Caco-2 (cell line): ENCODE data around the gene SHISAL2A. TPM values are rescaled to one million over a fixed set of nuclear protein-coding genes. Genes with fewer than 3 reads are reported as not detected.
A peak's percentile ranks its signal among the peaks of the same experiment; 100 is the strongest.

Experiments
- BruUV-seq: library from RNA; stranded (reverse); fragments of 400-500 nt; replicated peaks from 2 replicates; lab custom pipeline; 2021; lab: Mats Ljungman, UMichigan
- CTCF ChIA-PET: fragments of 300-600 bp; sonication (Branson Sonifier 250); formaldehyde crosslinking; loops from one replicate; lab custom pipeline; 2022; ENCODE audit warnings: antibody characterized with exemption; lab: Charles Lee
- POLR2A ChIA-PET: fragments of 300-600 bp; sonication (Branson Sonifier 250); formaldehyde crosslinking; loops from one replicate; lab custom pipeline; 2022; ENCODE audit warnings: antibody characterized with exemption; lab: Charles Lee
- DNase-seq, 2 experiments: peaks; one replicate each; pipeline versions ENCODE4 v3.0.0 to v3.0.0-alpha.2; 2020 to 2022
- H3K27me3 ChIP-seq: replicated peaks from 2 replicates; pipeline ENCODE4 v1.6.0; 2011; ENCODE audit warnings: low read length; ENCODE audit not compliant: control insufficient read depth, insufficient read depth
- H3K36me3 ChIP-seq: 2 replicates; pipeline ENCODE4 v1.5.1; 2011; ENCODE audit warnings: low read length; ENCODE audit not compliant: control insufficient read depth, insufficient read depth
- H3K4me1 ChIP-seq: fragments of 250-450 bp; sonication (Bioruptor Pico); 2 replicates; pipeline ENCODE4 v1.5.1; 2020; ENCODE audit warnings: mild to moderate bottlenecking
- H3K4me3 ChIP-seq: 2 replicates; pipeline ENCODE4 v1.5.1; 2011; ENCODE audit warnings: low read depth, mild to moderate bottlenecking, control low read depth, low read length
- H3K9me3 ChIP-seq: fragments of 250-450 bp; sonication (Bioruptor Pico); 2 replicates; pipeline ENCODE4 v1.5.1; 2020; ENCODE audit warnings: mild to moderate bottlenecking, moderate library complexity
- H3K27ac Mint-ChIP-seq: one replicate; pipeline ENCODE4 v1.8.0; 2022; ENCODE audit warnings: mixed read lengths; ENCODE audit not compliant: unreplicated experiment
- H3K27me3 Mint-ChIP-seq: one replicate; pipeline ENCODE4 v1.8.0; 2022; ENCODE audit warnings: mixed read lengths; ENCODE audit not compliant: insufficient read depth, unreplicated experiment
- H3K36me3 Mint-ChIP-seq: one replicate; pipeline ENCODE4 v1.8.0; 2022; ENCODE audit warnings: mild to moderate bottlenecking, mixed read lengths; ENCODE audit not compliant: insufficient read depth, unreplicated experiment
- H3K4me1 Mint-ChIP-seq: one replicate; pipeline ENCODE4 v1.8.0; 2022; ENCODE audit warnings: low read depth, mixed read lengths; ENCODE audit not compliant: unreplicated experiment
- H3K4me3 Mint-ChIP-seq: one replicate; pipeline ENCODE4 v1.8.0; 2022; ENCODE audit warnings: mild to moderate bottlenecking, moderate library complexity, mixed read lengths; ENCODE audit not compliant: unreplicated experiment
- H3K9me3 Mint-ChIP-seq: one replicate; pipeline ENCODE4 v1.8.0; 2022; ENCODE audit warnings: mixed read lengths; ENCODE audit not compliant: unreplicated experiment
- CTCF ChIP-seq, 2 experiments: fragments of 200-600 bp in 1 of 2; IDR thresholded peaks; 1 replicate in 1 of 2; 2 replicates in 1 of 2; pipeline versions ENCODE4 v1.5.1 to v1.8.0; 2011 to 2022; ENCODE audit warnings: antibody characterized with exemption in 1 of 2, control low read depth in 1 of 2, inconsistent platforms in 1 of 2, low read depth in 1 of 2, low read length in 1 of 2, mild to moderate bottlenecking in 1 of 2, moderate library complexity in 1 of 2; ENCODE audit not compliant: insufficient read depth in 1 of 2, severe bottlenecking in 1 of 2, unreplicated experiment in 1 of 2
- intact Hi-C: fragments of 100-400 bp; cut with micrococcal nuclease; formaldehyde crosslinking; loops from one replicate; pipeline ENCODE4 v1.10.0; 2022; ENCODE audit not compliant: unreplicated experiment
- total RNA-seq: library from RNA; stranded (reverse); gene quantifications from 2 replicates; pipeline ENCODE4 v1.2.3, GENCODE V29; 2022

SHISAL2A gene
- total RNA-seq, 1 experiment from 2014 or later: 3.7 TPM

- Mint-ChIP-seq H3K27ac (no peak overlapping the region), H3K4me1 (peaks cover 7% of the 10 kb centered on the region), H3K4me3 (peak overlapping the region; percentile 70), H3K9me3 (no peaks in the 10 kb centered on the region), H3K36me3 (peaks cover 5% of the 10 kb centered on the region), H3K27me3 (no peaks in the 10 kb centered on the region)
- TF ChIP-seq CTCF (IDR thresholded peaks at IDR 0.05; ENCODE audit: insufficient read depth in 1 of 2, low read depth in 1 of 2, low read length in 1 of 2, severe bottlenecking in 1 of 2, unreplicated experiment in 1 of 2): no peak
- DNase-seq: no peak
- no TSS peak for BruUV-seq
- no peaks in the 10 kb centered on the region; the same call in 1 of the 2 replicates for H3K4me1 ChIP-seq
- ChIA-PET CTCF (no interaction called here), POLR2A (interaction anchor here (0.6 kb wide), 1 partner anchor 24 kb away, joined by 9 read pairs; no protein-coding TSS in a partner anchor)
- no peaks in the 10 kb centered on the region; the same call in 1 of the 2 replicates for H3K36me3 ChIP-seq
- no peak overlapping the region for H3K4me3 ChIP-seq
- no peaks in the 10 kb centered on the region for H3K9me3 ChIP-seq
- intact Hi-C loops: no loop called here
- H3K27me3 ChIP-seq: no peaks in the 10 kb centered on the region; the same call in 1 of the 2 replicates
These were observed 29.3 kb upstream of the SHISAL2A start for GRCh38 chr1:52603630-52604029.

DNA sequence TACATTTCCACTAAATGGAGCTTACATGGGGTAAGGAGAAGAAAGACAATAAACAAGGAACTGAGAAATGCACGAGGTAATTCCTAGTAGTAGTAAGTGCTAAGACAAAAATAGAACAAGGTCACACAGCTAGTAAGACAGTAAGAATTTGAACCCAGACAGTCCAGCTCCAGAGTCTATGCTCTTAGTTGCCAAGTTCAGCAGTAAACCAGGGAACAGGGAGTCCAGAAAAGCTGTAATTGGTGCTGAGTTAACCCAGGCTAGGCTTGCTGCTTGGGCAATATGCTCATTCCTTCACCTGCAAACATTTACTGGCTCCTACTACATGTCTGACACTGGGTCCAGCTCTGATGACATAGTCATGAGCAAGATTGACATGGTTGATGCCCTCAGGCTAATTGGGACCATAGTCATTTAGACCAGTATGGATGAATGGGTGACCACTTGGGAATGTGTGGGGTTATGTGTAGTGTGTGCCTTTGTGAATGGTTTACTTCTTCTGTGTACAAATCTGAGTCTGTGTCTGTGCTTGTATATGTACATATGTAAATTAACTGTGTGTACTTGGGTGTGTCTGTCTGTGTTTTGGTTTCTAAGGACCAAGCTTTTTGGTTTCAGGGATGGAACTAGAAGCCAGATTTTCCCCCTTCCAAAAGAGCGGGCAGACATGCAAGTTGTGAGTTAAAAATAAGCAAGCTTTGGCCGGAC is 28.8 kb upstream of the SHISAL2A start:
- peaks cover 5% of the 10 kb centered on the region for H3K36me3 Mint-ChIP-seq
- POLR2A ChIA-PET: interaction anchor here (0.6 kb wide), 1 partner anchor 23 kb away, joined by 9 read pairs; no protein-coding TSS in a partner anchor
- Histone ChIP-seq H3K9me3 (no peaks in the 10 kb centered on the region), H3K36me3 (no peaks in the 10 kb centered on the region; the same call in 1 of the 2 replicates), H3K4me1 (no peaks in the 10 kb centered on the region; the same call in 1 of the 2 replicates), H3K4me3 (no peak overlapping the region), H3K27me3 (no peaks in the 10 kb centered on the region; the same call in 1 of the 2 replicates)
- TF ChIP-seq CTCF (IDR thresholded peaks at IDR 0.05; ENCODE audit: insufficient read depth in 1 of 2, low read depth in 1 of 2, low read length in 1 of 2, severe bottlenecking in 1 of 2, unreplicated experiment in 1 of 2): no peak
- DNase-seq: peak in 1 of 2 experiments; percentile 5
- peaks cover 7% of the 10 kb centered on the region for H3K4me1 Mint-ChIP-seq
- TSS peak; percentile 34 for BruUV-seq
- H3K4me3 Mint-ChIP-seq: no peak overlapping the region
- H3K27ac Mint-ChIP-seq: no peak overlapping the region
- CTCF ChIA-PET: no interaction called here
- no peaks in the 10 kb centered on the region for H3K9me3 Mint-ChIP-seq
- intact Hi-C loops: no loop called here
- no peaks in the 10 kb centered on the region for H3K27me3 Mint-ChIP-seq

DNA sequence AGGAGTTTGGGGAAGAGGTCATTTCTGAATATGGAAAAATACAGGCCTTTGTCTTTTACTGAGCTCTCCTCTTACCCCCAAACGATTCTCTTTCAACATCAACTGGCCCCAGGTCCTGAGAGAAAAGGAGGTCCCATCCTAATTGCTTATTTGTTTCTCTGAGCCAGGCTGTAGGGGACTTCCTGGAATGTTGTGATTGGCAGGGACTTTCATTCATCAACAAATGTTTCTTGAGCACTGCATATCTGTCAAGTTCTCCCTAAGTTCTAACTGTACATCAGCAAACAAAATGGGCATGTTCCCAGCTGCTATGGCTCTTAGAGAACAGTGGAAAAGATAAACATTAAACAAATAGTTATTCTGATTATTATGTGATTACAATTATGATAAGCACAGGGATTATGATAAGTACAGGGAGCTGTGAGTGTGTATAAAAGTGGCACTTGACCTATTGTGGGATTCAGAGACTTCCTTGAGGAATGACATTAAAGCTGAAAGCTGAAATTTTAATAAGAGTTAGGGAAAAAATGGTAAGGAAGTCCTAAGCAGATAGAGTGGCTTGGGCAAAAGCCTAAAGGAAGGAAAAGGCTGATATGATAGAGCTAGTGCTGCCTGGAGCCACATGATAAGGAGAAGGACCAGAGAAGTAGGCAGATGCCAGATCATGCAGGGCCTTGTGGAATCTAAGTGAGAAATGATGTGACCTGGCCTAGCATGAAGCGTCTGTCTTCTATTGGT is 19.2 kb upstream of the SHISAL2A start:
- Histone ChIP-seq H3K4me3 (no peak overlapping the region), H3K9me3 (no peaks in the 10 kb centered on the region), H3K36me3 (no peaks in the 10 kb centered on the region), H3K4me1 (peaks cover 15% of the 10 kb centered on the region), H3K27me3 (no peaks in the 10 kb centered on the region)
- CTCF ChIA-PET: interaction anchor here (0.6 kb wide), 1 partner anchor 199 kb away, joined by 4 read pairs; no protein-coding TSS in a partner anchor
- Mint-ChIP-seq H3K27ac (no peak overlapping the region), H3K4me1 (peaks cover 11% of the 10 kb centered on the region), H3K9me3 (no peaks in the 10 kb centered on the region), H3K27me3 (no peaks in the 10 kb centered on the region), H3K4me3 (no peak overlapping the region), H3K36me3 (no peaks in the 10 kb centered on the region)
- BruUV-seq: no TSS peak
- POLR2A ChIA-PET: no interaction called here
- intact Hi-C loops: no loop called here
- no peak for DNase-seq
- no peak for TF ChIP-seq CTCF (IDR thresholded peaks at IDR 0.05; ENCODE audit: insufficient read depth in 1 of 2, low read depth in 1 of 2, low read length in 1 of 2, severe bottlenecking in 1 of 2, unreplicated experiment in 1 of 2)
